K562 (cell line): ENCODE data around the gene RPTOR. TPM values are rescaled to one million over a fixed set of nuclear protein-coding genes. Genes with fewer than 3 reads are reported as not detected.

ENCODE experiments used
- ATAC-seq: fragments of 200-7000 bp; cut with Tn5 transposase; 3 replicates; pipeline ENCODE4 v1.9.1; 2020; ENCODE audit warnings: moderate library complexity
- BruUV-seq: library from RNA; stranded (reverse); fragments of 400-500 nt; replicated peaks from 2 replicates; lab custom pipeline; 2021; lab: Mats Ljungman, UMichigan
- CTCF ChIA-PET: fragments of 300-600 bp; formaldehyde crosslinking; extraction: SDS; loops from one replicate; lab custom pipeline; 2021; ENCODE audit warnings: low intra/inter-chr PET ratio; lab: Yijun Ruan, JAX
- POLR2A ChIA-PET: fragments of 300-600, 350-650 bp; sonication (Branson Sonifier 250); formaldehyde crosslinking; extraction: SDS; loops from one replicate; lab custom pipeline; 2021; ENCODE audit warnings: antibody characterized with exemption, inconsistent platforms; lab: Yijun Ruan, JAX
- DNase-seq, 4 experiments: peaks; one replicate each; pipeline versions ENCODE4 v3.0.0 to v3.0.0-alpha.2; 2011 to 2018; ENCODE audit warnings: low spot score in 3 of 4, mixed read lengths in 3 of 4; ENCODE audit errors: extremely low read depth in 1 of 4
- FAIRE-seq: peaks from 2 replicates; lab custom pipeline; 2011; peaks lifted over from hg19 to GRCh38; lab: Jason Lieb, UNC
- H2AFZ ChIP-seq: 2 replicates; pipeline ENCODE4 v1.6.0; 2011; ENCODE audit warnings: low read depth, low read length, control low read depth, inconsistent platforms
- H3K27ac ChIP-seq: fragments of 200-600 bp; 3 replicates; pipeline ENCODE4 v1.8.0; 2011; ENCODE audit warnings: low read depth, mild to moderate bottlenecking, control low read depth, inconsistent platforms, low read length, moderate library complexity, mixed read lengths; ENCODE audit errors: extremely low read depth
- H3K27me3 ChIP-seq, 2 experiments: fragments of 300-600 bp in 1 of 2; 2 replicates in 1 of 2; 3 replicates in 1 of 2; pipeline versions ENCODE4 v1.6.0 to v1.8.0; 2011; ENCODE audit warnings: inconsistent platforms in 2 of 2, low read length in 2 of 2, mild to moderate bottlenecking in 1 of 2, mixed read lengths in 1 of 2, moderate library complexity in 1 of 2; ENCODE audit not compliant: control insufficient read depth in 2 of 2, insufficient read depth in 2 of 2
- H3K36me3 ChIP-seq: fragments of 300-600 bp; 3 replicates; pipeline ENCODE4 v1.8.0; 2011; ENCODE audit warnings: mild to moderate bottlenecking, low read length, inconsistent platforms; ENCODE audit not compliant: control insufficient read depth, insufficient read depth
- H3K4me1 ChIP-seq, 2 experiments: fragments of 200-600 bp in 1 of 2; replicated peaks in 1 of 2; 2 replicates in 1 of 2; 3 replicates in 1 of 2; pipeline versions ENCODE4 v1.5.1 to v1.8.0; 2011; ENCODE audit warnings: inconsistent platforms in 2 of 2, low read length in 2 of 2, mild to moderate bottlenecking in 1 of 2, mixed read lengths in 1 of 2, moderate library complexity in 1 of 2; ENCODE audit not compliant: control insufficient read depth in 2 of 2, insufficient read depth in 2 of 2
- H3K4me2 ChIP-seq: 2 replicates; pipeline ENCODE4 v1.6.1; 2011; ENCODE audit warnings: low read length, control low read depth, inconsistent platforms, mixed read lengths; ENCODE audit not compliant: insufficient read depth
- H3K4me3 ChIP-seq: fragments of 200-600 bp; sonication (generic), shearing (Covaris generic); 2 replicates; pipeline ENCODE4 v1.5.1; 2016; ENCODE audit warnings: control low read depth, inconsistent platforms
- H3K79me2 ChIP-seq: fragments of 200-600 bp; 3 replicates; pipeline ENCODE4 v1.8.0; 2011; ENCODE audit warnings: low read length, inconsistent platforms; ENCODE audit not compliant: control insufficient read depth, insufficient read depth
- H3K9ac ChIP-seq, 2 experiments: 2 replicates each; pipeline versions ENCODE4 v1.6.0 to v1.6.1; 2011; ENCODE audit warnings: low read depth in 2 of 2, low read length in 2 of 2, control low read depth in 1 of 2, inconsistent platforms in 1 of 2, mild to moderate bottlenecking in 1 of 2, mixed read lengths in 1 of 2; ENCODE audit not compliant: insufficient read depth in 1 of 2
- H3K9me1 ChIP-seq: one replicate; pipeline ENCODE4 v1.6.0; 2011; ENCODE audit warnings: inconsistent platforms, mild to moderate bottlenecking, low read length, moderate library complexity; ENCODE audit not compliant: control insufficient read depth, insufficient read depth
- H3K9me3 ChIP-seq: replicated peaks from 2 replicates; pipeline ENCODE4 v1.5.1; 2011; ENCODE audit warnings: low read depth, low read length, inconsistent platforms; ENCODE audit not compliant: control insufficient read depth, insufficient read depth
- H4K20me1 ChIP-seq: replicated peaks from 2 replicates; pipeline ENCODE4 v1.6.1; 2011; ENCODE audit warnings: low read length, inconsistent platforms, mixed read lengths; ENCODE audit not compliant: control insufficient read depth, insufficient read depth
- CHD2 ChIP-seq: IDR thresholded peaks from 2 replicates; pipeline ENCODE4 v1.6.1; 2011; ENCODE audit warnings: low read depth, low read length
- EZH2 ChIP-seq: IDR thresholded peaks from 2 replicates; pipeline ENCODE4 v1.6.1; 2012; ENCODE audit warnings: low read depth, mild to moderate bottlenecking, inconsistent platforms, low read length, borderline replicate concordance
- GATAD2A ChIP-seq: fragments of 450-650 bp; IDR thresholded peaks from 2 replicates; pipeline ENCODE4 v1.6.1; 2017
- HNRNPH1 ChIP-seq: fragments of 200-400 bp; formaldehyde crosslinking; optimal IDR thresholded peaks from 2 replicates; pipeline ENCODE3; 2017; ENCODE audit warnings: low read depth, mild to moderate bottlenecking, low read length, moderate library complexity
- NR2F6 ChIP-seq: fragments of 450-650 bp; formaldehyde crosslinking; IDR thresholded peaks from 2 replicates; pipeline ENCODE4 v1.4.0; 2020; ENCODE audit warnings: mild to moderate bottlenecking
- POLR2A ChIP-seq: fragments of 450-650 bp; conservative IDR thresholded peaks from 2 replicates; pipeline ENCODE4 v1.6.1; 2016
- ZNF133 ChIP-seq: fragments of 250-450 bp; sonication (Bioruptor Pico); IDR thresholded peaks from 2 replicates; pipeline ENCODE4 v1.4.0; 2020; ENCODE audit warnings: mild to moderate bottlenecking
- WGBS: fragments of 100-300 bp; shearing (Covaris generic); methylation state at CpG from one replicate; pipeline ENCODE4 v1.1.6; 2016; ENCODE audit warnings: low coverage, mixed read lengths; ENCODE audit not compliant: insufficient coverage; ENCODE audit errors: missing lambda C conversion rate; 5-methylcytosine and 5-hydroxymethylcytosine counted together
- in situ Hi-C: fragments of 300-500 bp; cut with MboI; formaldehyde crosslinking; loops from 4 replicates; pipeline ENCODE4 v1.15.0; 2018; ENCODE audit warnings: inconsistent platforms, mixed read lengths
- intact Hi-C: fragments of 100-400 bp; cut with micrococcal nuclease; formaldehyde crosslinking; loops from 2 replicates; pipeline ENCODE4 v1.14.2; 2022
- polyA plus RNA-seq, 8 experiments: library from polyadenylated mRNA; depleted of rRNA in 4 of 8; stranded (reverse) in 5 of 8; unstranded in 3 of 8; fragments of >200 nt; fragmentation: Nextera tagmentation in 2 of 8; fragmentation: Illumina TruSeq in 1 of 8; extraction: Ambion mirVana in 2 of 8; extraction: Trizol in 1 of 8; gene quantifications; 2 replicates each; pipeline versions ENCODE4 v1.2.1 to v1.2.3, GENCODE V29; 2011 to 2014; ENCODE audit warnings: inconsistent platforms in 1 of 8, missing spikeins in 1 of 8
- total RNA-seq, 7 experiments: library from RNA; depleted of rRNA in 6 of 7; stranded (reverse); fragments of >200 nt in 6 of 7; fragmentation: Illumina TruSeq in 2 of 7; extraction: Trizol in 2 of 7; gene quantifications; 2 replicates each; pipeline versions ENCODE4 v1.2.1 to v1.2.3, GENCODE V29; 2011 to 2021; ENCODE audit warnings: low replicate concordance in 1 of 7

Gene RPTOR
- total and polyA plus RNA-seq, 9 of the 15 experiments (the other 6 are each of a cell fraction or from before 2014, with no cell fraction given): 0.24 to 54.1 (median 10.2) TPM

DNA sequence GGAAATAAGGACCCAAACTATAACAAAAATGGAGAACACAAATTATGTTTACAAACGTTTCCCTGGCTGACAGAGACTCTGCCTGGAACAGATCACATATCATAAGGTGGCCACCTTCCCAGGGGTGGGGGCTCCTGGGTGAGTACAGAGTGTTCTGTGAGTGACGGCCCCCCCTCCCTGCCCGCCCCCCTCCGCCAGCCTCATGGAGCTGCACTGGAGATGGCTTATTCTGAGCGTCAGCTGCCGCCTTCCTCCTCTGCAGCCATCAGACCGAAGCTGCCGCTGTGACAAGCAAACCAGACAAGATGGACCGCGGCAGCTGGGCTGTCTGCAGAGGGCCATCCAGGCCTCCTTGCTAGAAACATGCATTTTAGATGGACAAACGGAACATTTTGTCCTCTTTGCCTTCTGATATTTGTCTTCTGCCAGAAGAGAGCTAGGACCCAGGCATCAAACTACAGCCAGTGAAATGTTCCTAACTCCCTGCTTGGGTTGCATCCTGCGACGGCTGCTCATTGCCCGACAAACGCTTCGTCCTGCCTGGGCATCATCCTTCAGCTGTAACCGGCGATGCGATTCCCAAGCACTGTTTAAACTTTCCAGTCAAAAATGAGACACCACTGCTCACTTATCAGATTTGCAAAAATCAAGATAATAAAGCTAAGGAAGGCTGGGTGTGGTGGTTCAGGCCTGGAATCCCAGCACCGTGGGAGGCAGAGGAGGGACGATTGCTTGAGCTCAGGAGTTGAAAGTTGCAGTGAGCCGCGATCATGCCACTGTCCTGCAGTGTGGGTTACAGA is 15.3 kb upstream of the RPTOR start:
- no TSS peak for BruUV-seq
- 11% methylated on average over 18 of the region's 23 CpGs for WGBS
- ChIA-PET CTCF (no interaction called here), POLR2A (interaction anchor here (0.6 to 1.3 kb wide), 4 partner anchors 9 to 440 kb away, joined by 3 read pairs; partner anchors contain the start of gene RPTOR)
- Histone ChIP-seq H3K4me3 (no peak overlapping the region), H3K9me1 (no peaks in the 10 kb centered on the region), H3K27ac (no peak overlapping the region), H3K27me3 (peaks cover 44 to 76% of the 10 kb centered on the region in 2 experiments), H3K4me1 (peaks cover 0 to 4% of the 10 kb centered on the region in 2 experiments; a peak in 1 of 5 replicates), H2AFZ (no peak overlapping the region), H3K36me3 (no peaks in the 10 kb centered on the region), H3K79me2 (no peaks in the 10 kb centered on the region), H4K20me1 (no peaks in the 10 kb centered on the region; the same call in 1 of the 2 replicates), H3K4me2 (no peak overlapping the region; the same call in 1 of the 2 replicates), H3K9me3 (no peaks in the 10 kb centered on the region), H3K9ac (peak overlapping the region in 1 of 2 experiments; percentile 65; a peak in 2 of 4 replicates)
- TF ChIP-seq GATAD2A: no peak
- TF ChIP-seq HNRNPH1: no peak
- no peak for TF ChIP-seq POLR2A
- TF ChIP-seq ZNF133 (CRISPR knock-in tag): no peak
- no peak for TF ChIP-seq NR2F6 (CRISPR knock-in tag)
- peak; percentile 60 for TF ChIP-seq EZH2
- no peak for TF ChIP-seq CHD2
- in situ Hi-C loops: no loop called here
- DNase-seq (peak in 2 of 4 experiments; percentile 36 to 39), ATAC-seq (peak; percentile 33), FAIRE-seq (peak; percentile 26)
- intact Hi-C loops: no loop called here
